WTC11 (cell line): ENCODE results near the gene ARMC6.

ENCODE experiments used
- MAX ChIP-seq: sonication (generic); formaldehyde crosslinking; IDR thresholded peaks from 2 replicates; pipeline ENCODE4 v1.8.0; 2022; ENCODE audit warnings: mild to moderate bottlenecking, missing genetic modification reagents
- TF ChIP-seq, protein P1 (sequence below): sonication (generic); formaldehyde crosslinking; IDR thresholded peaks from 2 replicates; pipeline ENCODE4 v1.8.1; 2022; ENCODE audit warnings: mild to moderate bottlenecking, missing genetic modification reagents, moderate library complexity, borderline replicate concordance

GRCh38 chr19:19068659-19069654 is 35.6 kb downstream of the ARMC6 start:
- TF ChIP-seq MAX (CRISPR knock-in tag): no peak
- TF ChIP-seq, protein P1, sequence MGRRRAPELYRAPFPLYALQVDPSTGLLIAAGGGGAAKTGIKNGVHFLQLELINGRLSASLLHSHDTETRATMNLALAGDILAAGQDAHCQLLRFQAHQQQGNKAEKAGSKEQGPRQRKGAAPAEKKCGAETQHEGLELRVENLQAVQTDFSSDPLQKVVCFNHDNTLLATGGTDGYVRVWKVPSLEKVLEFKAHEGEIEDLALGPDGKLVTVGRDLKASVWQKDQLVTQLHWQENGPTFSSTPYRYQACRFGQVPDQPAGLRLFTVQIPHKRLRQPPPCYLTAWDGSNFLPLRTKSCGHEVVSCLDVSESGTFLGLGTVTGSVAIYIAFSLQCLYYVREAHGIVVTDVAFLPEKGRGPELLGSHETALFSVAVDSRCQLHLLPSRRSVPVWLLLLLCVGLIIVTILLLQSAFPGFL (CRISPR knock-in tag): no peak
